Right cardiac atrium (tissue), 5 donors: ENCODE measurements around the gene BZW1. TPM values are rescaled to one million over a fixed set of nuclear protein-coding genes. Genes with fewer than 3 reads are reported as not detected.

Experiments
- ATAC-seq, 2 donors: fragments of 200-7000 bp; cut with Tn5 transposase; one replicate each; pipeline versions ENCODE4 v1.8.0 to v1.9.1; 2020; ENCODE audit warnings: moderate library complexity in 2 of 2, mild to moderate bottlenecking in 1 of 2
- DNase-seq, 3 donors: peaks; one replicate each; pipeline ENCODE4 v3.0.0-alpha.2; 2020
- H3K27ac ChIP-seq: one replicate; pipeline ENCODE4 v1.5.1; 2013; ENCODE audit warnings: mild to moderate bottlenecking, low read length, control low read depth, moderate library complexity
- H3K27me3 ChIP-seq: one replicate; pipeline ENCODE4 v1.6.1; 2013; ENCODE audit not compliant: control insufficient read depth, insufficient read depth
- H3K4me1 ChIP-seq: one replicate; pipeline ENCODE4 v1.6.1; 2013; ENCODE audit warnings: low read length; ENCODE audit not compliant: control insufficient read depth, insufficient read depth
- H3K4me3 ChIP-seq: one replicate; pipeline ENCODE4 v1.5.1; 2013; ENCODE audit warnings: low read length, control low read depth
- H3K9me3 ChIP-seq: one replicate; pipeline ENCODE4 v1.6.1; 2013; ENCODE audit warnings: low read length; ENCODE audit not compliant: control insufficient read depth
- WGBS: extraction: QIAGEN DNeasy Blood & Tissue Kit; methylation state at CpG from one replicate; pipeline ENCODE4 v1.1.7; 2013; 5-methylcytosine and 5-hydroxymethylcytosine counted together
- intact Hi-C, 4 donors: fragments of 100-400 bp; cut with DNase I; formaldehyde crosslinking; loops; one replicate each; pipeline versions ENCODE4 v1.11.0 to v1.14.0; 2022 to 2023
- long read RNA-seq, 4 donors: library from polyadenylated mRNA; unstranded; transcript quantifications; one replicate each; pipeline ENCODE4 v2.0.0, GENCODE V29; 2020 to 2021
- polyA plus RNA-seq: library from polyadenylated mRNA; stranded (reverse); fragments of 200-250 nt; gene quantifications from one replicate; pipeline ENCODE4 v1.2.3, GENCODE V29; 2013
- total RNA-seq, 4 donors: library from RNA; stranded (reverse); fragmentation: NEBNext Ultra II Directional; extraction: Animal tissue kit (Norgen Biotek cat#: 25700); gene quantifications; one replicate each; pipeline ENCODE4 v1.2.1, GENCODE V29; 2021
- donor health status: healthy with polysubstance abuse.
- donor health status: DM: no; HTN: yes; CAD: no.
- donor health status: DM: no; HTN: no; CAD: no.
- donor health status: DM: no; HTN: yes; CAD: no; lungs with severe emphysema.
- donor health status: DM: yes; HTN: yes; CAD: no.

Gene BZW1
- total RNA-seq (100 to 1,000 TPM in 2 of 4 donors, 10 to 100 TPM in 2; 83.7 to 173 (median 100.0) TPM), polyA plus RNA-seq (32.2 TPM)
- long read RNA-seq, donor 1, full-length matches to known transcripts: 137 of 159 reads
- long read RNA-seq, donor 1, partial matches to known transcripts: 3 of 159 reads
- long read RNA-seq, donor 1, other reads (novel, unspliced or antisense): 19 of 159 reads
- long read RNA-seq, donor 2, full-length matches to known transcripts: 35 of 42 reads
- long read RNA-seq, donor 2, partial matches to known transcripts: 1 of 42 reads
- long read RNA-seq, donor 2, other reads (novel, unspliced or antisense): 6 of 42 reads
- long read RNA-seq, donor 3, full-length matches to known transcripts: 445 of 498 reads
- long read RNA-seq, donor 3, partial matches to known transcripts: 16 of 498 reads
- long read RNA-seq, donor 3, other reads (novel, unspliced or antisense): 37 of 498 reads
- long read RNA-seq, donor 4, full-length matches to known transcripts: 32 of 39 reads
- long read RNA-seq, donor 4, partial matches to known transcripts: 1 of 39 reads
- long read RNA-seq, donor 4, other reads (novel, unspliced or antisense): 6 of 39 reads

DNA sequence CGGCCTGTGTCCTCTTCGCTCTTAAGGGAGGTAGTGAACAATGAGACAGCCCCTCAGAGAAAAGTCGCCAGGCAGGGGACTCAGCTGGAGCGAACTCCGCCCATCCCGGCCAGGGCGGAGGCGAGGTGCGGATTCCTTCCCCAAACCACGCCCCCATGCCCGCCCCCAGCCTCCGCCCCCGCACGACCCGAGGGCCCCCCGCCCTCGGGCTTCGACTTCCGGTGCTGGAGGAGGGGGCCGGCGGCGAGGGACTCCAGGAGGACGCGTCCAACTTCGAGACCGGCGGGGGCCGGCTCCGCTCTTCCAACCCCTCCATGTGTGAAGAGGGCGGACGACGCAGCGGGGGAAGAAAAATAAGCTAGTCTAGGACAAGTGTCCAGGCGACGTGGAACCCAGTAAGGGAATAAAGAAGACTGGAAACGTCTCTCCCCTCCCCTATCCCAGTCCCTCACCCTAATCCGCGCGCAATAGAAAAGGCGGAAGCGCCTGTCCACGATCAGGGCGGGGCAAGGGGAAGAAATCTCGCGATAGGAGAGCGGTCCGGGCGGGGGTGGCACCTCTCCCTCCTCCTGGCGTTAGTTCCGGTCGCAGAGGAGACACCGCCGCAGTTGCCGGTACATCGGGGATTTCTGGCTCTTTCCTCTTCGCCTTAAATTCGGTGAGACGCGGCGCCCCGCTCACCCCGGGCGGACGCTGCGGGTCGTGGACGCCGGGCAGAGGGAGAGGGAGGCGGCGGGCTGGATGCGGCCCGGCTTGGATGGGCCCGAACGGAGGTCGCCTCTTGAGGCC, at the start of gene BZW1:
Gene BZW1, plus strand, starts transcription at position 578 of the 789 bp plus-strand sequence. CDS start 1,308 bp downstream, outside the sequence.
- peak within 1 kb of the TSS; percentile 98 for H3K27ac ChIP-seq
- ATAC-seq (peak; percentile 94 to 95), DNase-seq (peak; percentile 97 to 98 (median 97))
- no peaks in the 10 kb centered on the region for H3K9me3 ChIP-seq
- under 1% methylated on average over 75 of the region's 75 CpGs for WGBS
- H3K4me3 ChIP-seq: peak within 1 kb of the TSS; percentile 89
- H3K4me1 ChIP-seq: peaks cover 3% of the 10 kb centered on the region
- intact Hi-C loops: loop anchor here in 3 of 4 donors (1.0 to 5.0 kb wide), 3 partner anchors 51 to 99 kb away; partner anchors contain the start of gene CLK1 (in 1 of the 3)
- no peaks in the 10 kb centered on the region for H3K27me3 ChIP-seq

DNA sequence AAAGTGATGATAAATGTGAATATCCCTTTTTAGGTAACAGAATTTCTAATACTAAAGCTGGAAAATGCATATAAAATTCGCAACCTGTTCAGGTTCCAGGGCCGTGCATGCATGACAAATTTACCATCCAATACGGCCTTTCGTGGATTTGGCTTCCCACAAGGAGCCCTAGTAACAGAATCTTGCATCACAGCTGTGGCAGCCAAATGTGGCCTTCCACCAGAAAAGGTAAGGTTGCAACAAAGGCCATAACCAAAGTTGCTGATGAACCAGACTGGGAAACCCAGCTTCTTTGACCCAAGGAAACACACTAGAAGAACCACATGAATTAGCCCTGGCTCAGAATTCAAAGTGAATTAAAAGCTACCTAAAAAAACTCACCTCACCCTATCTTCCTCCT, 49.6 kb upstream of the BZW1 start:
- ATAC-seq (no peak), DNase-seq (no peak)
- WGBS: 90% methylated on average over 4 of the region's 4 CpGs
- intact Hi-C loops: no loop called here
- H3K27me3 ChIP-seq: no peaks in the 10 kb centered on the region
- no peak overlapping the region for H3K4me3 ChIP-seq
- no peak overlapping the region for H3K27ac ChIP-seq
- H3K4me1 ChIP-seq: peaks cover 3% of the 10 kb centered on the region
- H3K9me3 ChIP-seq: no peaks in the 10 kb centered on the region

DNA sequence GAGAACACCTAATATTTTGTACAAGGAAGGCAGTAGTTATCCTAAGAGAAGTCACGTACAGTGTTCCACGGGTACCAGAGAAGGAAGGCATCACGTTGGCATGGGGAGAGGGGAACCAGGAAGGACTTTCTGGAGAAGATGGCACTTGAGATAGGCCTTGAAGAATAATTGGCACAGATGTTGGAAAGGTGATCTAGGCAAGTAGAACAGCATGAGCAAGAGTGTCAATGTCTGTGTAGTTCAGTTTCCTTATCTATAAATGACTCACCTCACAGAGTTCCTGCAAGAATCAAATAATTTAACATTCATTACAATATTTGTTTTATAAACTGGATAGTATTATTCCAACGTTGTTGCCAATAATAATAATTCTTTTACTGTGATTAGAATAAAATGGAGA, 48.3 kb upstream of the BZW1 start:
- ATAC-seq: no peak
- Histone ChIP-seq H3K9me3 (no peaks in the 10 kb centered on the region), H3K27me3 (no peaks in the 10 kb centered on the region), H3K4me1 (peaks cover 3% of the 10 kb centered on the region), H3K4me3 (no peak overlapping the region), H3K27ac (no peak overlapping the region)
- intact Hi-C loops: no loop called here
- 80% methylated on average over 4 of the region's 4 CpGs for WGBS
- DNase-seq: no peak

DNA sequence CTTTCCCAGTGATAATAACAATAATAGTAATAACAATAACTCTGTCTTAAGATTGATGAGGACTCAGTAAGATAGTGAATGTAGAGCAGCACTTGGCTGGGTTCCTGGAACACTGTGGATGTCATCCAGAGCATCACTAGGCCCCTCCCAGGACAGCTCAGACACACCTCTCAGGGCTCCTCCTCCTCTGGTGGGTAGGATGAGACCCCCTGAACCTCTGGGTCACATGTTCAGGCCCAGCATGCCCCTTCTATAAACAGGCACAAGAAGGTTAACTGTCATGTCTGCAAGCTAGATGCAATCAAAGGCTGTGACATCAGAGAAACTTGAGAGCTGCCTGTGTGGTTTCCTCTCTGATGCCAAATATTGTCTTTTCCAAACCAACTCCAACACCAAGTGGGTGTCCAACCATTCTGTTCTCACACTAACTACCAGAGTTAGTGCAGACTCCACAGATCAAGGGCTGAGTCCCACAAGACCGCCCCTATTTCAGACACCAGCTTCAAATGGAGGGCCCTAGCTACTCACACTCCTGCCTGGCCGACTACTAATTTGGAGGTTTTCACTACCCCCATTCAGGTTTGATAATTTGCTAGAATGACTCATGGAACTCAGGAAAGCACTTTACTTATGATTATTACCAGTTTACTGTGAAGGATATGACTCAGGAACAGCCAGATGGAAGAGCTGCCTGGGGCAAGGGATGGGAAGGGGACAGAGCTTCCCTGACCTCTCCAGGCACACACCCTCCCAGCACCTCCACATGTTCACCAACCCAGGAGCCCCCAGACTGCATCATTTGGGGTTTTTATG, 46.4 kb upstream of the BZW1 start:
- peak overlapping the region; percentile 5 for H3K27ac ChIP-seq

DNA sequence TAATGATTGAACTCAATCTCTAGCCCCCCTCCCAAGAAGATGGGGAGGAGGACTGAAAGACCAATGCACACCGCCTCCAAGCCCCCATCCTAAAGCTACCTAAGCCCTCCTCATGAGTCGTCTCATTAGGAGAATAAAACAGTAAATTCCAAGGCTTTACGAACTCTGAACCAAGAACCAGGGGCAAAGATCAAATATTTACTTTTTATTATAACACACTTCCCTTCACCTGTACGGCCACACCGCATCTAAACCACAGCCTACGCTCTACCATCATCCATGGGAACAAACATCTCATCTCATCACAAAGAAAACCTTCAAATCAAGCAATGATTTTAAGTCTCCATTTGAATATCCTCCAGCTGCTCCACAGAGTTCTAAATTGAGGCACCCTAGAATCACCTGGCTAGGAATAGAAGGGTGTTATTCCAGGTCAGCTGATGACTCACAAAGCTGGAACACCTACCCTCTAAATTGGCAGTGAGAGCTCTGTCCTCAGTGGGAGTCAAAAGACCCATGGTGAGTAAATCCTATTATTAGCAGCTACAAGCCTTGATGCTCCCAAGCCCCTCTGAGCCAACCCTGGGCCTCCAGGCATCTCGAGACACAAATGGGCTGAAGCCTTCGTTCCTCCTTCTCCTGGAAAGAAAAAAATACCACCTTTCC, 45.6 kb upstream of the BZW1 start:
- DNase-seq (no peak), ATAC-seq (peak; percentile 12 to 25)
- no peaks in the 10 kb centered on the region for H3K27me3 ChIP-seq
- H3K27ac ChIP-seq: no peak overlapping the region
- peaks cover 3% of the 10 kb centered on the region for H3K4me1 ChIP-seq
- no peak overlapping the region for H3K4me3 ChIP-seq
- no peaks in the 10 kb centered on the region for H3K9me3 ChIP-seq
- intact Hi-C loops: no loop called here
- 94% methylated on average over 8 of the region's 8 CpGs for WGBS

More for the DNA sequence above, 46.4 kb upstream of the BZW1 start:
- Histone ChIP-seq H3K4me1 (peaks cover 3% of the 10 kb centered on the region), H3K27me3 (no peaks in the 10 kb centered on the region), H3K4me3 (no peak overlapping the region), H3K9me3 (no peaks in the 10 kb centered on the region)
- intact Hi-C loops: no loop called here
- ATAC-seq (peak; percentile 44 to 58), DNase-seq (peak in 1 of 3 donors; percentile 63)
- WGBS: 76% methylated on average over 2 of the region's 2 CpGs

DNA sequence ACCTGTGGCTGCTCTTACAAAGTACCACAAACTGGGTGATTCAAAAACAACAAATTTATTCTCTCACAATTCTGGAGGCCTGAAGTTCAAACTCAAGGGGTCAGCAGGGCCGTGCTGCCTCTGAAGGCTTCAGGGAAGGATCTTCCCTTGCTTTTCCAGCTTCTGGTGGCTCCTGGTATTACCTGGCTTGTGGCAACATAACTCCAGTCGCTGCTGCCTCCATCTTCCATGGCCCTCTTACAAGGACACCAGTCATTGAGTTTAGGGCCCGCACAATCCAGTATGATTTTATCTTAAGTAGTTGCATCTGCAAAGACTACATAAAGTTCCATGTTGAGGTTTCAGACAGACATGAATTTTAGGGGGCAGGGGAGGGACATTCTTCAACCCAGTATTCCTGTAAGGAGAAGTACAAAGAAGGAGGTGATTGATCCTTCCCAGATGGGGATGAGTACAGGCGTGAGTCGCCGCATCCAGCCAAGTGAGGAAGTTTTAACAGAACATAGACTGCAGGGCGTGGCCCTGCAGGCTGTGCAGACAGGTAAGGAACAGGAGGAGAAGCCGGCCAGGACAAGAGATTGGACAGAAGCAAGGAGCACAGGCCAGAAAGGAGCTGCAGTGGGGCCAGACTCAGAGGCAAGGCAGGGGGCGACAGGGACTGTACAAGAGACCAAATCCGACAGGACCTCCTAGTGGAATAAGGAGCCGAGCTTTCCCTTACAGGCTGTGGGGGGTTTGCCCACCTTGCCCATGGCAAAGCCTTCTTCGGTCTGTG, 44.4 kb upstream of the BZW1 start:
- no peak overlapping the region for H3K4me3 ChIP-seq
- no peaks in the 10 kb centered on the region for H3K27me3 ChIP-seq
- no peak for DNase-seq
- no peak for ATAC-seq
- peaks cover 3% of the 10 kb centered on the region for H3K4me1 ChIP-seq
- intact Hi-C loops: no loop called here
- H3K27ac ChIP-seq: no peak overlapping the region
- 82% methylated on average over 12 of the region's 12 CpGs for WGBS
- H3K9me3 ChIP-seq: no peaks in the 10 kb centered on the region

DNA sequence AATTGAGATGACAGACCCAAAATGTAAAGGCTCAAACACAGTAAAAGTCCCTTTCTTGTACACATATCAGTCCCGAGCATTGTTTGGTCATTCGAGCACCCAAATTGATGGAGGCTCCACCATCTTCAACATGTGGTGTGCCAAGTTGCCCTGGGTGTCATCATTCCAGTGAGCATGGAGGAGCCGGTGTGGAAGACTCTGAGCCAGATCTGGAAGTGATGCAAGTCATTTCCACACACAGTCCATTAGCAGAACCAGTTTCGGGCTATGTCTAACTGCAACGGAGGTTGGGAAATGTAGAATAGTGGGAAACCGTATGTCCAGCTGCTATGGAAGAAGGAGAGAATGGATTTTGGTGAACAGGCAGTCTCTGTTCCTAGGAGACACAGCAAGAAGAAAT, 40.9 kb upstream of the BZW1 start:
- 79% methylated on average over 6 of the region's 6 CpGs for WGBS
- intact Hi-C loops: no loop called here
- Histone ChIP-seq H3K27ac (no peak overlapping the region), H3K4me3 (no peak overlapping the region), H3K27me3 (no peaks in the 10 kb centered on the region), H3K9me3 (no peaks in the 10 kb centered on the region), H3K4me1 (no peaks in the 10 kb centered on the region)
- ATAC-seq (peak; percentile 30 to 50), DNase-seq (no peak)

DNA sequence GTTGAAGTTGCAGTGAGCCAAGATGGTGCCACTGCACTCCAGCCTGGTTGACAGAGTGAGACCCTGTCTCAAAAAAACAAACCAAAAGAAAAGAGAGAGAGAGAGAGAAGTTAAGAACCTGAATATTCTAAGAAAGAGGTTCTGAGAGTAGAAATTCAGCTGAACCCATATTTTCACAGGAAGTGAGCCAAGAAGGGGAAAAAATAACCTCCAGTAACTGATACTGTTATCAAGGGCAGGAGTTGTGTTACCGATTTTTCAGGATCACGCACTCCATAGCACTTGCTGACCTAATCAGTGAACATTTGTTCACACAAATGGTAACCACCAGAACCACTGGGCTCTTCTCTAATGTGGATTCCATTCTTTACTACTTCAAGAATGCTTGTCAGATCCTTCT, 39.1 kb upstream of the BZW1 start:
- 50% methylated on average over 2 of the region's 2 CpGs for WGBS
- DNase-seq: no peak
- no peak overlapping the region for H3K4me3 ChIP-seq
- ATAC-seq: no peak
- H3K27ac ChIP-seq: no peak overlapping the region
- H3K27me3 ChIP-seq: no peaks in the 10 kb centered on the region
- intact Hi-C loops: no loop called here
- no peaks in the 10 kb centered on the region for H3K4me1 ChIP-seq
- H3K9me3 ChIP-seq: no peaks in the 10 kb centered on the region

DNA sequence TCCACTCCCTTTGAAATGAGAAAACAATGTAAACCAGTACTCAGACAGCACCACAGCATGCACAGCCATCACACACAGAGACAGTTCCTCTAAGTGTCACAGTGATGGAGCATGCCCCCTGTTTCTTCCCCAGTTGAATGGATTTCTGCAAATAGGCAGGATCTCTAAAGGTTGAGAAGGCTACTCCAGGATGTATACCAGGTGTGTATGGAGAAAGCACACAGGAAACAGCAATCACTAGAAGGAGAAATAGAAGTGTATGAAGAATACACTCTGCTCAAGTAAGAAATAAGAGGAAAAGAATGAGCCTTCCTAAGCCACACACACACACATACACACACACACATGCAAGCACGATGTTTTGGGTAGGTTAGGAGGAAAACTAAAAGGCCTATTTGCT, 38.6 kb upstream of the BZW1 start:
- Histone ChIP-seq H3K4me3 (no peak overlapping the region), H3K27me3 (no peaks in the 10 kb centered on the region), H3K9me3 (no peaks in the 10 kb centered on the region), H3K27ac (no peak overlapping the region), H3K4me1 (no peaks in the 10 kb centered on the region)
- 88% methylated on average over 1 of the region's 1 CpG for WGBS
- intact Hi-C loops: no loop called here
- DNase-seq: no peak
- no peak for ATAC-seq
